ENCODE results near the gene CFAP74.
"Not testable (repeated sequence)": the region's sequence is repeated elsewhere in the genome, so short reads cannot be mapped to it uniquely, and the experiment has no call there.

DNA sequence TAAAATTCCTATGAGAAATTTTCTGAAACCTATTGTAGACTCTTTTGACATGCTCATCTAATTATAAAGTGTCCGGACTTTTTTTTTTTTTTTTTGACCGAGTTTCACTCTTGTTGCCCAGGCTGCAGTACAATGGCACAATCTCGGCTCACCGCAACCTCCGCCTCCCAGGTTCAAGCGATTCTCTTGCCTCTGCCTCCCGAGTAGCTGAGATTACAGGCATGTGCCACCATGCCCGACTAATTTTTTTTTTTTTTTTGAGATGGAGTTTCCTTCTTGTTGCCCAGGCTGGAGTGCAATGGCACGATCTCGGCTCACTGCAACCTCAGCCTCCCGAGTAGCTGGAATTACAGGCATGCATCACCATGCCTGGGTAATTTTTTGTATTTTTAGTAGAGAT is 119.7 kb downstream of the CFAP74 start:
- TF ChIP-seq, protein P1, sequence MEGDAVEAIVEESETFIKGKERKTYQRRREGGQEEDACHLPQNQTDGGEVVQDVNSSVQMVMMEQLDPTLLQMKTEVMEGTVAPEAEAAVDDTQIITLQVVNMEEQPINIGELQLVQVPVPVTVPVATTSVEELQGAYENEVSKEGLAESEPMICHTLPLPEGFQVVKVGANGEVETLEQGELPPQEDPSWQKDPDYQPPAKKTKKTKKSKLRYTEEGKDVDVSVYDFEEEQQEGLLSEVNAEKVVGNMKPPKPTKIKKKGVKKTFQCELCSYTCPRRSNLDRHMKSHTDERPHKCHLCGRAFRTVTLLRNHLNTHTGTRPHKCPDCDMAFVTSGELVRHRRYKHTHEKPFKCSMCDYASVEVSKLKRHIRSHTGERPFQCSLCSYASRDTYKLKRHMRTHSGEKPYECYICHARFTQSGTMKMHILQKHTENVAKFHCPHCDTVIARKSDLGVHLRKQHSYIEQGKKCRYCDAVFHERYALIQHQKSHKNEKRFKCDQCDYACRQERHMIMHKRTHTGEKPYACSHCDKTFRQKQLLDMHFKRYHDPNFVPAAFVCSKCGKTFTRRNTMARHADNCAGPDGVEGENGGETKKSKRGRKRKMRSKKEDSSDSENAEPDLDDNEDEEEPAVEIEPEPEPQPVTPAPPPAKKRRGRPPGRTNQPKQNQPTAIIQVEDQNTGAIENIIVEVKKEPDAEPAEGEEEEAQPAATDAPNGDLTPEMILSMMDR (IDR thresholded peaks at IDR 0.05): not testable (repeated sequence)
- TF ChIP-seq POLR2A, POLR2AphosphoS5 (IDR thresholded peaks at IDR 0.05): not testable (repeated sequence)
